CD14-positive monocyte (primary cell): ENCODE results near the gene BBS9. TPM values are rescaled to one million over a fixed set of nuclear protein-coding genes. Genes with fewer than 3 reads are reported as not detected.

Experiments used
- DNase-seq, 3 donors: peaks; one replicate each; pipeline ENCODE4 v3.0.0-alpha.2; 2011 to 2022
- H2AFZ ChIP-seq: 2 replicates; pipeline ENCODE4 v1.6.0; 2012; ENCODE audit warnings: mild to moderate bottlenecking, low read depth, low read length, inconsistent platforms; ENCODE audit not compliant: insufficient read depth, poor library complexity, severe bottlenecking
- H3K27ac ChIP-seq, 2 donors: 1 replicate in 1 of 2; 2 replicates in 1 of 2; pipeline ENCODE4 v1.5.1; 2012 to 2013; ENCODE audit warnings: low read length in 2 of 2, control low read depth in 1 of 2, inconsistent platforms in 1 of 2, low read depth in 1 of 2, mild to moderate bottlenecking in 1 of 2
- H3K27me3 ChIP-seq, 2 donors: one replicate each; pipeline versions ENCODE4 v1.6.0 to v1.6.1; 2011 to 2013; ENCODE audit warnings: low read length in 2 of 2; ENCODE audit not compliant: control insufficient read depth in 2 of 2, insufficient read depth in 2 of 2
- H3K36me3 ChIP-seq, 2 donors: replicated peaks in 1 of 2; 1 replicate in 1 of 2; 2 replicates in 1 of 2; pipeline versions ENCODE4 v1.5.1 to v1.6.1; 2012 to 2013; ENCODE audit warnings: low read length in 2 of 2, control low read depth in 1 of 2, inconsistent platforms in 1 of 2, mild to moderate bottlenecking in 1 of 2; ENCODE audit not compliant: insufficient read depth in 2 of 2, control insufficient read depth in 1 of 2
- H3K4me1 ChIP-seq, 2 donors: 1 replicate in 1 of 2; 2 replicates in 1 of 2; pipeline versions ENCODE4 v1.5.1 to v1.6.1; 2012 to 2013; ENCODE audit warnings: low read length in 2 of 2, control low read depth in 1 of 2, inconsistent platforms in 1 of 2, mild to moderate bottlenecking in 1 of 2, moderate library complexity in 1 of 2; ENCODE audit not compliant: insufficient read depth in 2 of 2, control insufficient read depth in 1 of 2
- H3K4me2 ChIP-seq: replicated peaks from 2 replicates; pipeline ENCODE3; 2012; ENCODE audit warnings: low read length, moderate library complexity, mild to moderate bottlenecking; ENCODE audit not compliant: poor library complexity, severe bottlenecking; ENCODE audit errors: extremely low read depth
- H3K4me3 ChIP-seq, 3 experiments: fragments of 200-600 bp in 1 of 3; sonication (generic) in 1 of 3; replicated peaks in 1 of 3; 1 replicate in 2 of 3; 2 replicates in 1 of 3; pipeline ENCODE4 v1.5.1; 2011 to 2013; ENCODE audit warnings: low read length in 3 of 3, mild to moderate bottlenecking in 3 of 3, control low read depth in 2 of 3, low read depth in 2 of 3, inconsistent platforms in 1 of 3, moderate library complexity in 1 of 3
- H3K79me2 ChIP-seq: 2 replicates; pipeline ENCODE4 v1.6.0; 2012; ENCODE audit warnings: mild to moderate bottlenecking, control low read depth, inconsistent platforms, low read length, moderate library complexity; ENCODE audit not compliant: insufficient read depth
- H3K9ac ChIP-seq: 2 replicates; pipeline ENCODE4 v1.6.0; 2017; ENCODE audit warnings: low read length, mild to moderate bottlenecking; ENCODE audit not compliant: insufficient read depth, poor library complexity, severe bottlenecking
- H3K9me3 ChIP-seq, 2 donors: replicated peaks in 1 of 2; 1 replicate in 1 of 2; 2 replicates in 1 of 2; pipeline versions ENCODE4 v1.5.1 to v1.6.1; 2012 to 2013; ENCODE audit warnings: low read length in 2 of 2, control low read depth in 1 of 2; ENCODE audit not compliant: control insufficient read depth in 1 of 2, insufficient read depth in 1 of 2
- H4K20me1 ChIP-seq: 2 replicates; pipeline ENCODE4 v1.6.0; 2012; ENCODE audit warnings: mild to moderate bottlenecking, low read length, control low read depth, moderate library complexity; ENCODE audit not compliant: insufficient read depth
- H3K27ac Mint-ChIP-seq, 7 donors: one replicate each; pipeline ENCODE4 v1.8.0; 2020; ENCODE audit warnings: mild to moderate bottlenecking in 7 of 7, mixed read lengths in 7 of 7, moderate library complexity in 6 of 7, inconsistent platforms in 2 of 7
- H3K27me3 Mint-ChIP-seq, 3 donors: one replicate each; pipeline ENCODE4 v1.8.0; 2021 to 2022; ENCODE audit warnings: low read depth in 3 of 3, mild to moderate bottlenecking in 3 of 3, mixed read lengths in 3 of 3, moderate library complexity in 3 of 3, inconsistent platforms in 1 of 3
- H3K36me3 Mint-ChIP-seq, 2 donors: one replicate each; pipeline ENCODE4 v1.8.0; 2020; ENCODE audit warnings: mixed read lengths in 2 of 2, inconsistent platforms in 1 of 2, mild to moderate bottlenecking in 1 of 2
- H3K4me1 Mint-ChIP-seq: one replicate; pipeline ENCODE4 v1.8.0; 2020; ENCODE audit warnings: mild to moderate bottlenecking, mixed read lengths
- H3K4me3 Mint-ChIP-seq, 2 donors: one replicate each; pipeline ENCODE4 v1.8.0; 2020; ENCODE audit warnings: mild to moderate bottlenecking in 2 of 2, mixed read lengths in 2 of 2, moderate library complexity in 1 of 2
- H3K9me3 Mint-ChIP-seq, 7 donors: one replicate each; pipeline ENCODE4 v1.8.0; 2020 to 2022; ENCODE audit warnings: mixed read lengths in 7 of 7, mild to moderate bottlenecking in 6 of 7, moderate library complexity in 6 of 7, inconsistent platforms in 2 of 7
- WGBS: methylation state at CpG from one replicate; pipeline ENCODE4 v1.1.5; 2013; ENCODE audit warnings: missing lambda C conversion rate; ENCODE audit not compliant: insufficient coverage; 5-methylcytosine and 5-hydroxymethylcytosine counted together
- intact Hi-C, 2 donors: fragments of 100-400 bp; cut with micrococcal nuclease; formaldehyde crosslinking; loops; one replicate each; pipeline versions ENCODE4 v1.15.0 to v1.15.1; 2023
- polyA plus RNA-seq, 3 donors: library from polyadenylated mRNA; depleted of rRNA in 1 of 3; unstranded in 2 of 3; stranded (reverse) in 1 of 3; fragments of 300-500 nt in 2 of 3; fragments of >200 nt in 1 of 3; fragmentation: Illumina TruSeq in 2 of 3; gene quantifications; 1 replicate in 2 of 3; 2 replicates in 1 of 3; pipeline ENCODE4 v1.2.3, GENCODE V29; 2012 to 2021
- TF ChIP-seq, protein P1 (sequence below): fragments of 200-600 bp; IDR thresholded peaks from one replicate; pipeline ENCODE4 v1.8.0; 2022; ENCODE audit warnings: antibody characterized with exemption, mild to moderate bottlenecking

The BBS9 gene
- polyA plus RNA-seq, 3 donors, result 4.9 to 7.5 (median 6.8) TPM

DNA sequence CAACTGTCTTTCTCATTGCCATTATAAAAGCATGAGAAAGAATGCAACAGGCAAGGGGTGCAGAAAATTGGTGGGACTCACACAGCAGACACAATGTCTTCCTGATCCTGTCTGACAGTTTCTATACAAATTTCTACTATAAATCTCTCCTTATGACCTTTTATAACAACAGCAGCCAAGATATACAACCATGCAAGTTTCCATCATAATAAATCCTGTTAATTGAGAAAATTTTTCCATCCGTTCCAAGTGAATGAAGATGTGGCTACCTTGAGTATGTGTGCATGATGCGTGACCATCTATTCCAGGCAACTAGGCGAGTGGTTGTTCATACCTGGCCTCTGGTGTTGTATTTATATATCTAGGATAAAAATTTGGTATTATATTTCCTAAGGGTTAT is 216.7 kb downstream of the BBS9 start:
- Histone ChIP-seq H3K36me3 (no peaks in the 10 kb centered on the region), H3K27me3 (no peaks in the 10 kb centered on the region)
- WGBS, result no CpG with 5 or more reads among the region's 3 CpGs

DNA sequence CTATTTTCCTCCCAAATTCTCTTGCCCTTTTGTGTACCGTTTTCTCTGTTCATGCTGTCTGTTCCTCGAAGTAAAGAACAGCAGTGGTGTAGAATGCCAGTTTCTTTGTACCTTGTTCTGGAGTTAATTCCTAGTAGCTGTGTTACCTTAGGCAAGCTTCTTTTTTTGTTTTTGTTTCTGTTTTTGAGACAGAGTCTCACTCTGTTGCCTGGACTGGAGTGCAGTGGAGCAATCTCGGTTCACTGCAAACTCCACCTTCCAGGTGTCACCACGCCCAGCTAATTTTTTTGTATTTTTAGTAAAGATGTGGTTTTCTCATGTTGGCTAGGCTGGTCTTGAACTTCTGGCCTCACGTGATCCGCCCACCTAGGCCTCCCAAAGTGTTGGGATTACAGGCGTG is 221.2 kb downstream of the BBS9 start:
- no peak overlapping the region for H2AFZ ChIP-seq
- 100% methylated on average over 2 of the region's 7 CpGs for WGBS
- peaks cover 0 to 2% (median 0%) of the 10 kb centered on the region in 7 donors for H3K9me3 Mint-ChIP-seq

More for the DNA sequence above, 216.7 kb downstream of the BBS9 start:
- no peaks in the 10 kb centered on the region for H3K79me2 ChIP-seq
- no peak overlapping the region for H3K27ac Mint-ChIP-seq
- DNase-seq, result no peak
- peaks cover 0 to 2% of the 10 kb centered on the region in 2 donors for H3K36me3 Mint-ChIP-seq
- H3K27me3 Mint-ChIP-seq, result no peaks in the 10 kb centered on the region
- no peak overlapping the region for H2AFZ ChIP-seq
- no peak overlapping the region for H3K4me2 ChIP-seq
- no peaks in the 10 kb centered on the region for H4K20me1 ChIP-seq
- no peaks in the 10 kb centered on the region for H3K4me1 Mint-ChIP-seq
- H3K4me1 ChIP-seq, result no peaks in the 10 kb centered on the region
- intact Hi-C loops, result no loop called here
- no peak overlapping the region for H3K4me3 Mint-ChIP-seq
- H3K4me3 ChIP-seq, result no peak overlapping the region
- H3K9ac ChIP-seq, result no peak overlapping the region
- TF ChIP-seq, protein P1, sequence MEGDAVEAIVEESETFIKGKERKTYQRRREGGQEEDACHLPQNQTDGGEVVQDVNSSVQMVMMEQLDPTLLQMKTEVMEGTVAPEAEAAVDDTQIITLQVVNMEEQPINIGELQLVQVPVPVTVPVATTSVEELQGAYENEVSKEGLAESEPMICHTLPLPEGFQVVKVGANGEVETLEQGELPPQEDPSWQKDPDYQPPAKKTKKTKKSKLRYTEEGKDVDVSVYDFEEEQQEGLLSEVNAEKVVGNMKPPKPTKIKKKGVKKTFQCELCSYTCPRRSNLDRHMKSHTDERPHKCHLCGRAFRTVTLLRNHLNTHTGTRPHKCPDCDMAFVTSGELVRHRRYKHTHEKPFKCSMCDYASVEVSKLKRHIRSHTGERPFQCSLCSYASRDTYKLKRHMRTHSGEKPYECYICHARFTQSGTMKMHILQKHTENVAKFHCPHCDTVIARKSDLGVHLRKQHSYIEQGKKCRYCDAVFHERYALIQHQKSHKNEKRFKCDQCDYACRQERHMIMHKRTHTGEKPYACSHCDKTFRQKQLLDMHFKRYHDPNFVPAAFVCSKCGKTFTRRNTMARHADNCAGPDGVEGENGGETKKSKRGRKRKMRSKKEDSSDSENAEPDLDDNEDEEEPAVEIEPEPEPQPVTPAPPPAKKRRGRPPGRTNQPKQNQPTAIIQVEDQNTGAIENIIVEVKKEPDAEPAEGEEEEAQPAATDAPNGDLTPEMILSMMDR, result no peak
- H3K9me3 ChIP-seq, result no peaks in the 10 kb centered on the region
- no peak overlapping the region for H3K27ac ChIP-seq
- H3K9me3 Mint-ChIP-seq, result peaks cover 0 to 2% (median 0%) of the 10 kb centered on the region in 7 donors

More for the DNA sequence above, 221.2 kb downstream of the BBS9 start:
- no peaks in the 10 kb centered on the region for H3K36me3 ChIP-seq
- Mint-ChIP-seq H3K27ac (no peak overlapping the region), H3K4me1 (no peaks in the 10 kb centered on the region), H3K27me3 (no peaks in the 10 kb centered on the region), H3K36me3 (no peaks in the 10 kb centered on the region), H3K4me3 (no peak overlapping the region)
- intact Hi-C loops, result no loop called here
- DNase-seq, result no peak
- H3K4me2 ChIP-seq, result no peak overlapping the region
- H3K4me3 ChIP-seq, result no peak overlapping the region
- H3K79me2 ChIP-seq, result no peaks in the 10 kb centered on the region
- H3K27me3 ChIP-seq, result no peaks in the 10 kb centered on the region
- no peaks in the 10 kb centered on the region for H4K20me1 ChIP-seq
- no peak overlapping the region for H3K27ac ChIP-seq
- no peaks in the 10 kb centered on the region for H3K4me1 ChIP-seq
- no peak overlapping the region for H3K9ac ChIP-seq
- no peaks in the 10 kb centered on the region for H3K9me3 ChIP-seq
- TF ChIP-seq, protein P1, result no peak
